Activated CD8-positive, alpha-beta memory T cell treated with anti-CD3 and anti-CD28 coated beads, Interleukin-2, amount 50 U/mL, for 1 hour (primary cell): ENCODE data around the gene TECTA.
"Not testable (repeated sequence)": the region's sequence is repeated elsewhere in the genome, so short reads cannot be mapped to it uniquely, and the experiment has no call there.

Experiments
- DNase-seq: peaks from one replicate; pipeline ENCODE4 v3.0.0-alpha.2; 2020; ENCODE audit errors: extremely low read depth

Gene TECTA

DNA sequence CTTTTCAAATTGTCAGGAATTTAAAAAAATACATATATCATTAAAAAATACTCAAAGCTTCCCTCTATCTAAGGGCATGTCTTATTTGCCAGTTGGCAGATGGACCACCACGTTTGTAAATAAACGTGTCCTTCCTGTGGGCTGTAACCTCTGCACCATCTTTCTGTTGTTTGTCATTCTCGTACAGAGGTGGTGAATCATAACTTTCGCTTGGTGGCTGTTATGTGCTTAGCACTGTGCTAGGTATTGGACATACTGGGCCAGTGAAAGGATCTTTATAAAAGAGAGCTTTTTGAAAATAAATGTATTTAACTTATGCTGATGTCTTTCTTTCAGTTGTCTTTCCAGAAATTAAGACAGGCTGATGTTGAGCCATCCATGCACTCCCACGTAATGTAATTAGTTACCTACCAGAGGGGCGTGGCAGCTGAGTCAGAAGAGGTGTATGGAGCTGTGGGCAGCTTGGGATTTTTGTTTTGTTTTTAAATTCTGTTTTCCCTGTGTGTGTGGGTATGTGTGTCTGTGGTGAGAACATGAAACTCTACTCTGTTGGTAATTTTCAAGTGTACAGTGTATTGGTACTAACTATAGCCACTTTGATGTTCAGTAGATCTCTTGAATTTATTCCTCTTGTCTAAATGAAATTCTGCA, 62.7 kb downstream of the TECTA start:
- no peak for DNase-seq

DNA sequence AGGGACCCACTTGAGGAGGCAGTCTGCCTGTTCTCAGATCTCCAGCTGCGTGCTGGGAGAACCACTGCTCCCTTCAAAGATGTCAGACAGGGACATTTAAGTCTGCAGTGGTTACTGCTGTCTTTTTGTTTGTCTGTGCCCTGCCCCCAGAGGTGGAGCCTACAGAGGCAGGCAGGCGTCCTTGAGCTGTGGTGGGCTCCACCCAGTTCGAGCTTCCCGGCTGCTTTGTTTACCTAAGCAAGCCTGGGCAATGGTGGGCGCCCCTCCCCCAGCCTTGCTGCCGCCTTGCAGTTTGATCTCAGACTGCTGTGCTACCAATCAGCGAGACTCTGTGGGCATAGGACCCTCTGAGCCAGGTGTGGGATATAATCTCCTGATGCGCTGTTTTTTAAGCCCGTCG, 76.6 kb downstream of the TECTA start:
- DNase-seq = not testable (repeated sequence)

DNA sequence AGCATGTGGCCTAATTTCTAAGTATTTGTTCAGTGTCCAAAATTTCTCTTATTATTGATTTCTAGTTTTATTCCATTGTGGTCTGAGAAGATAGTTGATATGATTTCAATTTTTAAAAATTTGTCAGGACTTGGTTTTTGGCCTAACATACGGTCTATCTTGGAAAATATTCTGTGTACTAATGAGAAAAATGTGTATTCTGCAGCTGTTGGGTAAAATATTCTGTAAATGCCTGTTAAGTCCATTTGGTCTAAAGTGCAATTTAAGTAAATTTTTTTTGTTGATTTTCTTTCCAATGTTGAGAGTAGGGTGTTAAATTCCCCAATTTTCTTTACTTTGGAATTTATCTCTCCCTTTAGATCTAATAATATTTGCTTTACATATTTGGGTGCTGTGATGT, 78.3 kb downstream of the TECTA start:
- DNase-seq = no peak

DNA sequence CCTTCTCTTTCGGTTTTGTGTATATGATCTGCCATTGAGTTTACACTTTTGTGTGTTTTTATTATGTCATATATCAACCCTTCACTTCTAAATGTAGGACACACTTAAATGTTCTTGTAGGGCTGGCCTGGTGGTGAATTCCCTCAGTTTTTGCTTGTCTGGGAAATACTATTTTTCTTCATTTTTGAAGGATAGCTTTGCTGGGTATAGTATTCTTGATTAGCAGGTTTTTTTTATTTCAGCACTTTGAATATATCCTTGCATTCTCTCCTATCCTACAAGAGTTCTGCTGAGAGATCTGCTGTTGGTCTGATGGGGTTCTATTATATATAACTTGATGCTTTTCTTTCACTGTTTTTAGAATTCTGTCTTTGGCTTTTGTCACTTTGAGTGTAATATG, 79.1 kb downstream of the TECTA start:
- no peak for DNase-seq

DNA sequence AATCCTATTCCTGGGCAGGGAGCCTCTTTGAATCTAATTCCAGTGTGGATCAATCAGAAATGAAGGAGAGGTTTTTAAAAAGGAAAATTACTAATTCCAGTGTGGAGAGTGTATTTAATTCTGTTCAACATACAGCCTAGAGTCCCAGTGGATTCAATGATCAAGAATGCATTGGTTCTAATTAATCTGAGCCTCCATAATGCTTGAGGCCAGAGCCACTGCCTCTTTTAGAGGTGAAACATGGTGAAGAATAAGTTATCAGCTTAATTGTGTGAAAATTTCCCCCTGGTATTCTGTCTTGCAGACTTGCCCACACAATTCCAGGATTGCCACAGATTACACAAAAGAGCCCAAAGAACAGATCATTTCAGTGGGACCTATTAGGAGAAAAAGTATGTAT, 87.7 kb downstream of the TECTA start:
- DNase-seq = no peak

DNA sequence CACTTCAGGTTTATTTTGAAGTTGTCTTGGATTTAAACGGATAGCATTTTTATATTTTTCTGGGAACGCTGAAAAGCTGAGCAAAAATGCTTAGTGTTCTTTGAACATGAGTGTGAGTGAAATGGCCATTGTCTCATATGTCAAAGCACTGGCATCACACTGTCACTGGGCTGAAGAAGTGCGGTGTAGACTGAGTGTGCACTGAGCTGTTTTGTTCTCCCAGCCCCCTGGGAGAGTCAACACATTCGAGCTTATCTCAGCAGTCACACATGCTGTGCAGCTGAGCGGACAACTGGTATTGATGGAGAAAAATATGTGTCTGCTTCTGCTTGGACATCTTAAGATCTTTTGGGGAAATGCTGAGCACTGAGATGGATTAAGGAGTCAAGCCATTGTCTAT, 90.8 kb downstream of the TECTA start:
- no peak for DNase-seq

DNA sequence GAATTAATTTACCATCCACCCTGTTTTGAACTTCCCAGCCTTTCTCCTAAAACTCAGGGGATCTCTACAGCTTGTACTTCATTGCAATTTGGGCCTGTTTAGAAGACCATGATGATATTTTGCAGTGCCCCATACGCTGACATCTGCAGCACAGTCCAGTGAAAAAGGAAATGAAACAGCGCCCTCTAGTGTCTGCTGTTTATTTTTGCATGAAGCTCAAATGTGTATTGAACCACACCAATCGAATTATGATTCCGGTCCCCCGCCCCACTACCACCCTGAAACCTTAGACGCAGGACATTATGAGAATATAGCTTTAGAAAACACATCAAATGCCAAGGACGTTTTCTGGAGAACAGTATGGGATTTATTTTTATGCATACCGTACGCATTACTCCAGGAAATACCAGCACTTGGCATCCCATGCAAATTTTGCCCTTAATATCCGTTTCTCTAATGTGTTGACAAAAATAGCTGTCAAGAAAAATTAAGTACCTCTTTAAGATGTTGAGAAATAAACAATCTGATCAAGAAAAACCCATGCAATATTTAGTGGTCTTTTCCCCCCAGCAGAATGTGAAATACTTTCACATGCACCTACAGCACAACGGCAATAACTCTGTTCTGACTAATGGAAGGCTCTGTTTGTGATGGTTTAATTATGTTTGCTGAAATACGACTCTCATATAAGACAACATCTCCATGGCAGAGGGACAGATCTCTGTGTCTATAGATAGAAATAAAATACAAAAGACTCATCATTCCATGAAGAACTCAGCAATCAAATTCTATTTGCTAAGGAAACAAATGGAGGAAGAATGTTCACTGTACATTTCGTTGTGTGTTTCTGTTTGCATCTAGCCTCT, 93.9 kb downstream of the TECTA start:
- DNase-seq = peak; percentile 21

DNA sequence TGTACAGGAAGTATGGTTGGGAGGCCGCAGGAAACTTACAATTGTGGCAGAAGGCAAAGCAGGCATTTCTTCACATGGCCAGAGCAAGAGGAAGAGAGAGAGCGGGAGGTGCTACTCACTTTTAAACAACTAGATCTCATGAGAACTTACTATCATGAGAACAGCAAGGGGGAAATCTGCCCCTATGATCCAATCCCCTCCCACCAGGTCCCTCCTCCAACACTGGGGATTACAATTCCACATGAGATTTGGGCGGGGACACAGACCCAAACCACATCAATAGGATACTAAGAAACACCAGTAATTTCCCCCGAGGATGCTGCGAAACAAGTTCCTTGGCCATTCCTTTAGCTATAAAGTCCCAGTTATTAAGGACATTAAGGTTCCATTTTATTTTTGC, 97.4 kb downstream of the TECTA start:
- DNase-seq = no peak

DNA sequence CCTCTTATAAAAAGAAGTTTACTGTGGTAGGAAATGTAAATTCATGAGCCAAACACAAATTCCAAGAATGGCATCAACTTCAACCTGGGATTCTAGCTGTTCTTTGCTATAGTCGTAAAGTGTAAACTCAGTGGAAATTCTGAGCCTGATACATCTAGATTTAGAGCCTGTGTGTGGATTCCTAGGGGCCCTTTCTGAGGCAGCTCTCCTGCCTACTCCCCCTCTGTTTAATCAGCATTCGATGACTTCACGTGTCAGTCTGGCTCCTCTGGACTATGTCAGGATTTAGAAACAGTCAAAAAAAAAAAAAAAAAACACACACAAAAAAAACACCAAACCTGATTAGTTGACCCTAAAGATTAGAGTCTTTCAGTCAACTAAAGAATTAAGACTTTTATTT, 98.5 kb downstream of the TECTA start:
- no peak for DNase-seq

DNA sequence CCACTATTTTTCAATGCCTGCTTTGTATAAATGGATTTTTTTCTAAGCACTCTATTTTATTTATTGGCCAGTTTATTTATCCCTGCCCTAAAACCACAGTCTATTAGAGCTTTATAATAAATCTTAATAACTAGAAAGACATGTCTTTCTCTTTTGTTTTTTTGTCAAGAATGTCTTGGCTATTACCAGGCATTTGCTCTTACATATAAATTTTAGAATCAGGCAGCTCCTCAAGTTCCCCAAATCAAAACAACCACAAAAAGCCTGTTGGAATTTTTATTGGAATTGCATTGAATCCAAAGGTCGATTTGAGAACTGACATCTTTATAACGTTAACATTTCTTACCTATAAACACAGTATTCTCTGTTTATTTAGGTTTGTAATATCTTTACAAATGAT, 105.8 kb downstream of the TECTA start:
- no peak for DNase-seq

DNA sequence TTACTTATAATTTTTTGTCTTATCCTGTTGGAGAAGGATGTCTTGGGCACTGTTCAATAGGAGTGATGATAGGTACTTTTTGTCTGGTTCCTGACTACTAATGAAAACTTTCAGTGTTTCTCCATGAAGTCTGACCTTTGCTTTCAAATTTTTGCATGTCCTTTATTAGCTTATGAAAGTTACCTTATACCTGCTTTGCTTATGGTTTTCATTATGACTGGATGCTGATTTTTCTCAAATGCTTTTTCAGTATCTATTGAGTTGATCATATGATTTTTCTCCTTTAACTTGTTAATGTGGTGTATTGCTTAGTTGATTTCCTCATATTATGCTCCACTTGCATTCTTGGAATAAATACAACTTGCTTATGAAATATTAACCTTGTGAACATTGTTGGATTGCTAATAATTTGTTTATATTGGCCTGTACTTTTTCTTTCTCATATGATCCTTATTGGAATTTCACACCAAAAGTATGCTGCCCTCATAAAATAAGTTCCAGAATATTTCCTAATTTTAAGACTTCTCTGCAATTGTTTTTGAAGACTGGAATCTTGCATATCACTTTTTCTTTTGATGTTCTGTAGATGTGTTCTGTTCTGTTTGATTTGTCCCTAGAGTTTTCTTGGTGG, 106.6 kb downstream of the TECTA start:
- DNase-seq = no peak

DNA sequence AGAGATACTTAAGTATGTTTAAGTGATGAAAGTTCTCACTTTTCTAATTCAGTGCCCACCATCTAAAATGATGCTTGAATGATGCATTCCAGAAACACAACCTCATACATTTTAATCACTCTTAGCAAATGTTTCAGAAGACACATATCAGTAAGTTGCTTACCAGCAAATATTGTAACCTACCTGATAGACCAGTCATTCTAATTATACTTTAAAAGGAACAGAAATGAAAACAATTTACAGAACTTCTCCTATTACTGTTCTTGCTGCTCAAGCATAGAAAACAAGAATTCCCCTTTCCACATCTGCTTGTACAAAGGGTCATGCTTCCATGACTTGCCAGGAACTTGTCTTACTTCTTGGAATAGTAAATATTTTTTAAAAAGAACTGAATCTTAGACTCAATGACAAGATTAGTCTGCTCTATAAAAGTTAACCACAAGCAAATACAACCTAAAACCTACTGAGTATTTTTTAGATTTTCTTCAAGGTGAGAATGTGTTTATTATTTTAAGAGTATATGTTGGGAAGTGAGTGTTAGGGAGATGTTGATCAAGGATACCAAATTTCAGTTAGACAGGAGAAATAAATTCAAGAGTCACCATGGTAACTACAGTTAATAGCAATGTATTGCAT, 109.5 kb downstream of the TECTA start:
- no peak for DNase-seq

DNA sequence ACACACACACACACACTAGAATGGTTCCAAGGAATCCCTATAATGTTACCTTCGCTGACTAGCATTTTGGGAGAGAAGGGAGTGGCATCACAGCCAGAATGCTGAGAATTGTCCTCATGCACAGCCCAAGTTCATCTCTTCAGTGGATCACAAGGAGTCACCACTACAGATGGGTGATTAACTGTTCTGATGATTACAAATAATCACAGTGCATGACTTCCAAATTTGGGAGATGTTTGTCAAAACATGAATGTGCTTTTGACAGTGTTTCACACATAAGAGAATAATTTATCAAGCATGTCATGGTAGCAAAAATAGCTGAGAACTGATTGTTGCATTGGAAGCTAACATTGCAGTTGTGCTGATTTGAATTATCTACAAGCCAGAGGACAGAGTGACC, 110.6 kb downstream of the TECTA start:
- no peak for DNase-seq

DNA sequence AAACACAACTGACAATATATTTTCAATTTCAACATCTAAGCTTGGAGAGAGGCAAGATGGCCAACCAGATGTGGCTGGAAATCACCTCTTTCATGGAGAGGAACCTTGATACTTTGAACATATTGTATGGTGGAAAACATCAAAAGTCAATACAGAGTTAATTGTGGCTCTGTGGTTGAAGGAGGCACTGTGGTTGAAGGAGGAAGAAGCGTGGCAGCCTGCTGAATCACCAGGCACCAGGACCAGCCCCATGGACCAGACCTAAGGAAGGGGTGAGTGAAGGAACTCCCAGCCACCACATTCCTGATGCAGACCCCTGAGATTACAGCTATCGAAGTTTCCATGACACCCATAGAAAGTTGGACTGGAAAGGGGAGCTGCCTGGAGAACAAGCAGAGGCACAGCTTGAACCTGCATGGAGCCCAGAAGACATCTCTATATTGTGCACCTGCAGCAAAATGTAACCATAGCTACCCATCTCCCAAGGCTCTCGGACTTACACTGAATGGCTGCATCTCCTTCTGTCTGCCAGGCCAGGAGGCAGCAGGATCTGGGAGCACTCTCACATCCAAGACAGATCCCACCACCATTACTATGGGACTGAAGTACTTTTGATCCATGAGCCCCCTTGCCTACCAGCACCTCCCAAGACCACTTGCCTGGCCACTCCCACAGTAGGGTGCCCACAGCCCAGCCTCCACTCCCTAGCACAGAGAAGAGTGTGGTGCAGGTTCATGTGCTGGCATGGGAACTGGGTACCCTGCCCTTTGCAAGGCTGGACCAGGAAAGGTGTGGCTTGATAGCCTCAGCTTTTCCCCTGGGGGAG, 111.7 kb downstream of the TECTA start:
- DNase-seq = no peak

DNA sequence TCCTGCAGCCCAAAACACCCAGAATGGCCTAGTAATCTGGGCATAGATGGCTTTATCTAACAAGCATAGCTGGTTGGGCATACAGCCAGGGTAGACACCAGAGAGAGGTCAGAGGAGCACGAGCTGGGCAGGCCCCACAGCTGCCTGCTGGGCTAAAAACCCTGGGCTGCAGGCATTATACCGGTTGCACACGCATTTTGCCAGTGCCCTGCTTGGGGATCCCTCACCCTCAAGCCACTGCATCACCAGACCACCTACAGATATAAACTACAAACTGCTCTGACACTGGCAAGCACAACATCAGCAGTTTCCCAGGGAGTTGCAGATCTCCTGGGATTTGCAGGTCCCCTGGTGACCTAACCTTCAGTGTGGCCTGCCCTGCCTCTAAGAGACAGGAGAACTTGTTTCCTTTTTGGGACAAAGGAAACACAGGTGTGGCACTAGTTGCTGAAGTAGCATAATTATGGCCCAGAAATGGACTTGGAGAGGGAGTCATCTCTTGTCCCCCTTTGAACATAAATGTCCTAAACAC, 112.4 kb downstream of the TECTA start:
- no peak for DNase-seq

DNA sequence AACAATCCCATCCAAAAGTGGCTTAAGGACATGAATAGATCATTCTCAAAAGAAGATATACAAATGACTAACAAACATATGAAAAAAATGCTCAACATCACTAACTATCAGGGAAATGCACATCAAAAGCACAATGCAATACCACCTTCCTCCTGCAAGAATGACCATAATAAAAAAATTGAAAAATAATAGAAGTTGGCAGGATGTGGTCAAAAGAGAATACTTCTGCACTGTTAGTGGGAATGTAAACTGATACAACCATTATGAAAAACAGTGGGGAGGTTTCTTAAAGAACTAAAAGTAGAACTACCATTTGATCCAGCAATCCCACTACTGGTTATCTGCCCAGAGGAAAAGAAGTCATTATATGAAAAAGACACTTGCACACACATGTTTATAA, 113.8 kb downstream of the TECTA start:
- DNase-seq = no peak

DNA sequence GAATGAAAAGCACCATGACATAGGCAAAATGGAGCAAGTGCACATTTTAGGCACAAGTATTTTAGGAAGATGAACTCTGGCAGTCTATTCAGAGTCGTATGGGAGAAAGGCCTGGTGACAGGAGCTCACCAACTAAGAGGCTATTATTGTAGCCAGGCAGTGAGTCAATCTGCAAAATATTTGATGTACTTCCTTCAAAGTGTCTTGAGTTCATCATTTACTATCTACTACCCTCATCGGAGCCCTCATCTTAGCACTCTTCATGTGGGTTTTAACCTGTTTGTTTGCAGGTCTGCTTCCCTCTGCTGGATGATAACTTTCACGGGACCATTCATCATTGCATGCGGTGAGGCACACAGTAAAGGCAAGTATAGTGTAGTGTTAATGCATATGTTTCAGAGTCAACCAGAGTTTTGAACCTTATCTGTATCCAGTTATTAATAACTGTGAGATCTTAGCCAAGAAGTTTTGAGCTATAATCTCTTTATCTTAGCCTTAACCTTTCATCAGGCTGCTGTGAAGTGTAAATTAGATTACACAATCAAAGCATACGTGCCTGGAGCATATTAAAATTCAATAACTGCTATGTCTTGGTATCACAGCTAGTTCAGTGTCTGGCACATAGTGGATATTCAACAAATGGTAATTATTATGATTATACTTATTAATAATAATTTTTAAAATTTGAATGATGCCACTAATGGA, 120.6 kb downstream of the TECTA start:
- DNase-seq = no peak

DNA sequence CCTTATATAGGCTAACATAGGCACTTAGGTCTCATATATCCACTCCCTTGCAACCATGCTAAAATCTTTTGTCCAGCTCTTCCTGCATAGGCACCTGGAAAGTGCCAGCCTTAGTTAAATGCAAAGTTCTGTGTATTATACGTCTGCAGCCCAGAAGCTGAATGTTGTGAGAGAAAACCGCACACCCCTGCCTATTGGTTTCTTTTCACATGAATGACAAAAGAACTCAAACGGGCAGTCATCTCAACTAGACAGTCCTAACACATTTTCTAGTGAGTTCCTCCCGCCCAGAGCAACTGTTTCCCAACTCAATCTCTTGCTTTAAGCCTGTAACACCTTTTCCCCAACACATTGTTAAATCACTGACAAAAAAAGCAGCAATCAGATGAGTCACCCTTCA, 122.1 kb downstream of the TECTA start:
- no peak for DNase-seq

DNA sequence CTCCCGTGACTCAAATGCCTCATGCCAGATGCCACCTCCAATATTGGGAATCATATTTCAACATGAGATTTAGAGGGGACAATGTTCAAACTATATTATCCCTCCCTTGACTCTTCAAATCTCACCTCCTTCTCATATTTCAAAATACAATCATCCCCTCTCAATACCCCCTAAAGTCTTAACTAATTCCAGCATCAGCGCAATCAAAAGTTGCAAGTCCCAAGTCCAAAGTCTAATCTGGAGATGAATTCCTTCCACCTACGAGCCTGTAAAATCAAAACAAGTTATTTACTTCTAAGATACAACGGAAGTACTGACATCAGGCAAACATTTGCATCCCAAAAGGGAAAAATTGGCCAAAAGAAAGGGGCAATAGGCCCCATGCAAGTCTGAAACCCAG, 124.3 kb downstream of the TECTA start:
- DNase-seq = no peak

DNA sequence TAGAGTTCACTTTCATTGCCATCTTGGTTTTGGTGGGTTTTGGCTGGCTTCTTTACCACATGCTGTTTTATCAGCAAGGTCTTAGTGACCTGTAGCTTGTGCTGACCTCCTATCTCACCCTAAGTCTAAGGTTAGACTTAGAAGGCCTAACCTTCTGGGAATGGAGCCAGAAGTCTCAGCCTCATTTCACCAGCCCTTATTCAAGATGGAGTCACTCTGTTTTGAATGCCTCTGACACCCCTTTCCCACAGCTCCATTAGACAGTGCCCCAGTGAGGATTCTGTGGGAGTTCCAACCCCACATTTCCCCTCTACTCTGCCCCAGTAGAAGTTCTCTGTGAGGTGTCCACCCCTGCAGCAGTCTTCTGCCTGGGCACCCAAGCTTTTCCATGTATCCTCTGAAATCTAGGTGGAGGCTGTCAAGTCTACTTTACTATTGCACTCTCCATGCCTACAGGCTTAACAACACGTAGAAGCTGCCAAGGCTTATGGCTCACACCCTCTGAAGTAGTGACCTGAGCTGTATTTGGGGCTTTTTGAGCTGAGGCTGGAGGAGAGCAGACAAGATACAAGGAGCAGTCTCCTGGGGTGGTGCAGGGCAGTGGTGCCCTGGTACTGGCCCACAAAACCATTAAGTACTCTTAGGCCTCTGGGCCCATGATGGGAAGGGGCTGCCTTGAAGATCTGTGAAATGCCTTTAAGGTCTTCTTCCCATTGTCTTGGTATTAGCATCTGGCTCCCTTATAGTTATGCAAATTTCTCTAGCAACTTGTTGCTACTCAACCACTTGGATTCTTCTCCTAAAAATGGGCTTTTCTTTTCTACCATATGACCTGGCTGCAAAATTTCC, 125.6 kb downstream of the TECTA start:
- no peak for DNase-seq
